GM21367 (cell line): Measurements from ENCODE around the gene FARS2.

Source experiments
- ATAC-seq: cut with Tn5 transposase; IDR thresholded peaks from one replicate; pipeline ENCODE4 v1.9.1; 2021; ENCODE audit not compliant: unreplicated experiment

FARS2 gene

DNA sequence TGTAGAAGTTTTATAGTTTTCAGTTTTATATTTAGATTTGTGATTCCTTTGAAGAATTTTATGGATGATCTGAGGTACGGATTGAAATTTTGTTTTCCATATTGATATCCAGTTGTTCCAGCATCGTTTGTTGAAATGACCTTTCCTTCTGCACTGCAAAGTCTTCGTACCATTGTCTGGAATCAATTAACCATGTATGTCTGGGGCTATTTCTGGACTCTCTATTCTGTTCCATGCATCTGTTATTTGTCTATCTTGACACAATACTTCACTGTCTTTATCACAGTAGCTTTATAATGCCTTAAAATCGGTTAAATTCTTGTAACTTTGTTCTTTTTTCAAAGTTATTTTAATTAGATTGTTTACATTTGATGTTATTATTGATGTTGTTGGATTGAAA is 154.9 kb downstream of the FARS2 start:
- no peak for ATAC-seq

DNA sequence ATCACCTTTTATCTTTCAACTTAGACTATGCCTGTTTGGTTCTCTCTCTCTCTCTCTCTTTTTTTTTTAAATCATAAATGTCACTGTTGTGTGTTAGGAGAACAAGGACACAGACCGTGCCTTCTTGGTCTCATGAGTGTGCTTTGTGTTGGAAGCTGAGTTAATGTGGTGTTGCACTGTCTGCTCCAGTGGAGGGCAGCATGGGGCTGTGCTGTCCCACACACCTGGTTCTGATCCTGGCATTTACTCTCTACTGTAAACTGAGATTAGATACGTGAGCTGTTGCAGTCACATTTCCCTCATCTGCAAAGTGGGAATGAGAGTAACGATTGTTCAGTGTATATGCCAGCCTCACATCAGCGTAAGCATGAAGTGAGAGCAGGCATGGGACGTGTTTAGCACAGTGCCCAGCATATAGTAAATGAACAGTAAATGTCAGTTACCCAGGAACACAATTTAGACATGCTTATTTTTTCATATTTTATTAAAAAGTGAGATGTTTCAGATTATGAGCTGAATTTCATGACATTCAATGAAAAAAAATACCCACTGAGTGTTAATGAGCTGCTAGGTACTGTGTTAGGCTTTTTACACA is 161.1 kb downstream of the FARS2 start:
- no peak for ATAC-seq

DNA sequence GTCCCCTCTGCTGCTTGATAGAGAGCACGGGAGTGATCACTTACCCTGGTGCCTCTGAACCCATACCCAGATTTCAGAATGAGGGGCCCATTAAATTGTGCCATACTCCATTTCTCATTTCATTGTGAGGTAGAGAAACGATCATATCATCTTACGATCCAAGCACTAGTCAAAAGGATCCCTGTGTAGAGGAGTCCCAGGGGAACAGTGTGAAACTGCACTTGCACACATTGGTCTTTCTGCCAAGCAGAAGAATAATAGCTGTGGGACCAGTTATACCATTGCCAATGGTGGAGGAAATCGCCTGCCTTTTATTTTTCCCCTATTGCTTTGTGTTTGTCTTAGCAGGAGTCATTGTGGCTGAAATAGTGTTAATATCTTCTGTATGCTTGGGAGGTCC is 161.9 kb downstream of the FARS2 start:
- ATAC-seq = no peak

DNA sequence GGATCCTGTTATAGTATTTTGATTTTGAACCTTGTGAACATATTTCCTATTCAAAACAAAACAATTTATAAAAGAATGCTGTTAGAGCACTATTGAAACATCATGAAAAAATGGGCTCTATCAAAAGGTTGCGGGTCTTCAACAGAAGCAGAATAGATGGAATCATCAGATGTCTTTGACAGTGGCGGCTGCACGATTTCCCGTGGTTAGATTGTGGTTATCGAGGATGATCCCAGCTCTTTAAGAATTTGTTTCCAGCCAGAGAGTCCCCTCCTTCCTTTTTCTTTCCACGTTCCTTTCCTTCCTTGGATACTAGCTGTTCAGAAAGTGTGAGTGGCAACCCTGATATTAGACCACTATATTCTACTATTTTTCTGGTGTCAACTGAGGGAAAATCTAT is 163.4 kb downstream of the FARS2 start:
- ATAC-seq = no peak

DNA sequence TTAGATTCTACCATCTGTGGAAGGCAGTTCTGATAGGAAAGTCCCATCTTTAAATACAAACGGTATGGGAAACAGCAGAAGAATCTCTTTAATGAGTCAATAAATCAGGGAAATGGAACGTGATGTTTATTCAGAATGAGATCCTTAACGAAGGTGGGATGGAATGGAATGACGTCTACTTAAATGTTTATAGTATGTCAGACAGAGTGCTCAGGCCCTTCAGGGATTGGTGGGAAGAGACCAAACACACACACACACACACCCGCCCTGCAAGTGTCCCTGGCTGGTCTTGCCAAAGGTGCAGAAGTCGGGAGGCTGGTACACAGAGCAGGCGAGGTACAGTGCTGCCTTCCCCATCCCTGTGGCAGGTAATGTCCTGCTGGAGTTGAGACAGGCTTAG is 164.0 kb downstream of the FARS2 start:
- no peak for ATAC-seq

DNA sequence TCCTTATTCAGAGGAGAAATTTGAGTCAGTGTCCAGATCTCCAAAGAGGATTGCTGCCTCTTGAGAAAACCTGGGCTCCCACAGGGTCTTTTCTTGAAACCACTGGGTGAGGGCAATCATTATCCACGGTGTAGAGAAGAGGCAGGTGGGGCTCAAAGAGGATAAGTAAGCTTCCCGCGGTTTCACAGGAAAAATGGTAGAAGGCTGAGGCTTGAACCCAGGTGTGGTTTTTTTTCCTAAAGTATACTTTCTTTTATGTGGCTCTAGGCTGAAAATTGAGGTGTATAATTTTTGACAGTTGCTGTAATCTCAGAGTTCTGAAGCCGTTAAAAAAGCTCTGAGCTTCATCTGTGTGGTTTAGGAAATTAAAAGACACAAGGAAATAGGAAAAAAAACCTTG is 164.5 kb downstream of the FARS2 start:
- ATAC-seq = no peak

DNA sequence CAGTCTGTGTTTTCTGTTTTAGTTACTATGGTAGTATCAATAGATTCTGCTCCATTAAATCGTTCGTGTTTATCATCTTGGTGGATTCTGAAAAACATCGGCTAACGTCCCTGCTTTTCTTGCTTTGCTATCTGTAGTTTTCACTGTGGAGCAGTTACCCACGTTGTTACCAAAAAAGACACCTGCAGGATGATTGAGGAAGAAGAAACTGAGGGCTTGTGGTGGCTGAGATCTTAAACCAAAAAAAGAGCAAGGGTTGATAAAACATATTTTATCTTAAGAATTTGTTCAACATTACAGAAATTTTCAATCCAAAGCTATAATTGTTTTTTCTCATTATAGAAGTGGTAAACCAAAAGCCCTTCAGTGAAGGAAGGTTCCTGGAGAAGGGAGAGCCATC is 166.3 kb downstream of the FARS2 start:
- no peak for ATAC-seq

DNA sequence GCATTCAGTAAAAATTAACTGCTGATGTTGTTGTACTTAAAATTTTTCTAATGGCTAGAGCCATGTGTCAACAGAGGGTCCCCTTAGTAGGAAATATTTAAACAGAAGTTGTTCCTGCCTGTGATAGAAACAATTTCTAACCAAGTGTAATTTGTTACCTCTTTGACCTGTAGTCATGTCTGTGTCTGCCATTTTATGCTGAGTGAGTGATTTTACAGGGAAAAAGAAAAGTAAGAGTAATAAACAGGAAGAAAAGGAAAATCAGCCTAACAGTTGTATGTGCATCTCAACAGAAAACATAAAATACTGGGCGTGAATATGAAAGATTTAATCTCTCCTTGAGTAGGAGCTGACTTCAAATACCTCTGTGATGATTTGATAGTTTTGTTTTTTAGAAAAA is 172.0 kb downstream of the FARS2 start:
- ATAC-seq = no peak

DNA sequence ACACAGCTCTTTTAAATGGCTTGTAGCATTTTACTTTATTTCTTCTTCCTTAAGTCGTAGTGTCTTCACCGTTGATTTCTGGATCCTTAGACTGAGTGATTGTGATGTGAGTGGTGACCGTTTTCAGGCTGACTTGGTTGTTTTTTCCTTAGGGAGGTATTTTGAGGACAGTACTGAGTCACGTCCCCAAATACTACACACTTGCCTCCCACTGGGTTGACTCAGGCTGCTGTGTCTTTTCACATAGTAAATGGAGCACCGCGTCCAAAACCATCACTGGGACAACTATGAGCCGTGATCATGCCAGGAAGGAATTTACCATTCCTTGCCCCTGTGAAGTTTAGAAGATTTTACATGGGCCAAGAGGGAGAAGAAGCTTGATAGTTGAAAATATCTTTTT is 174.1 kb downstream of the FARS2 start:
- no peak for ATAC-seq

DNA sequence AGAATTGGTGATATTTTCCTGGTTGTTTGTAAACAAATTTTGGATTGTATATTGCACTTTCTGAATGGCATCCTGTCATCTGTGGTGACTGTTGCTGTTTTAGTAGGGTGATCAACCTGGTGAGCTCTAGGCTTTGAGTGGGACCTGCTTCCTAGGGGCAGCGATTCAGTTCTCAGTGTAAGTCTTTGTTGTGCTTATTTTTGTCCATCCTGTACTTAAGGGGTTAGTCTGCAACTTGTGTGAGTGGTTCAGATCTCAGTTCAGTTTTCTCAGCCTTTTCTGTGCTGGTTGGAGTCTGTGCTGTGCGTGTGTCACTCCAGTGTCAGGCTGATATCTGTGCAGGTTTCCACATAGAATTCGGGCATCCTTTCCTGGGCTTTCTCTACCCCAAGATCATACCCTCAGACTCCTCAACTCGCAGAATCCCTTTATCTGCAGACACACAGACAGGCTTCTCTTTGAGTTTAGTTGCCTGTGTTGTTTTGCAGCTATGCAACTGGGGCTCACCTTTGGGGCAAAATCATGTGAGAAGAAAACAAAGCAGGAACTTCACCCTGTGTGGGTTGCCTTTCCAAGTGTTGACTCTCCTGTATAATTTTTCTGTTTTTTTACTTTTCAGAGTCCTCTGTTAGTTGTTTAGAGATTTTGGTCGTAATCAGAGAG is 177.7 kb downstream of the FARS2 start:
- ATAC-seq = no peak

DNA sequence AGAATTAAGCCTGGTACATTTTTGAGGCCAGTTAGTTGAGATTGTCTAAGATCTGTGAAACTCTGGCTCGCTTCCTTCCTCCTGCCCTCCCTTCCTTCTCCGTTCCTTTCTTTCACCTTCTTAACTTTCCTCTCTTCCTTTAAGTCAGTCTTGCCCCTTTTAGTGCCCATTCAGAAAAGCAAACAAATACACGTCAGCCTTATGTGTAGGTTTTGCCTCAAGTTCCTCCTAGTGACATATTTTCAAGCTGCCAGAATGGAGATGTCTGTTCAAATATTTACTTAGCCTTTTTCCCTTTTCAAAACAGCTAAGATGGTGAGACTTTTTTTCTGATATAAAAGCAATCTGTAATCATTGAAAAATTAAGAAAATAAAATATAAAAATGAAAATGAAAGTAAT is 178.4 kb downstream of the FARS2 start:
- no peak for ATAC-seq

DNA sequence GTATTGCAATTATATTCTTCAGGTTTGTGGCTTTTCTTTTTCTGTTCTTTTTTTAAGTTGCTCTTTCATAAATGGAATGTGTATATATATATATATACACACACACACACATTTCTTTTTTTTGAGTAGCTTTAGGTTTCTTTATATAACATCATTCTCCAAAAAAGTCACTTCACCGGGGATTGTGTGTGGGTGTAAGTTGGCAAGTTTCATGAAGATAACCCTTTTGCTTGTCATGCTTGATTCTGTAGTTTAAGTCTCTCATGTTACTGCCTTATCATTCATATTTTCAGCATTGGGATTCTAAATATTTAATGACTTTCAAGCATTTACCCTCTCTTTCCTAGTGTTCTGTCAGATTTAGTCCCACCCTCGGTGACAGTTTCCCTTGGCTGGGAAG is 181.0 kb downstream of the FARS2 start:
- ATAC-seq = no peak

DNA sequence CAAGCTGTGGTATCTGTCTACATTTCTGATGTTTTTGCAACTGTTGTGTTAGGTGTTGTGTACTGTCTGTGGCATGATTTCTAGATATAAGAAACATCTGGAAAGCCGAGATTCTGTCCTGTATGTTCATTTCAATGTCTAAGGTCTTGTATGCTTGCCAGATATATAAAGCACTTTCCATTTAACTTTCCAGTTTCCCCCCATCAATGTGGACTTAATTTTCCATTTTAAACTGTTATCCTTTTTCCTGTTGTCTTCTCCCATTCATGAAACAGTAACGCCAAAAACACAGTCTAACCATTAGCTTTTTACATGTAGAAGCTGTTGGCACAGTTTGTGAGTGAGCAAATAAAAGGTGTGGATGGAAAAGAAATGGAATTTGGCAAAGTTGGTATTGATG is 181.6 kb downstream of the FARS2 start:
- ATAC-seq = no peak

DNA sequence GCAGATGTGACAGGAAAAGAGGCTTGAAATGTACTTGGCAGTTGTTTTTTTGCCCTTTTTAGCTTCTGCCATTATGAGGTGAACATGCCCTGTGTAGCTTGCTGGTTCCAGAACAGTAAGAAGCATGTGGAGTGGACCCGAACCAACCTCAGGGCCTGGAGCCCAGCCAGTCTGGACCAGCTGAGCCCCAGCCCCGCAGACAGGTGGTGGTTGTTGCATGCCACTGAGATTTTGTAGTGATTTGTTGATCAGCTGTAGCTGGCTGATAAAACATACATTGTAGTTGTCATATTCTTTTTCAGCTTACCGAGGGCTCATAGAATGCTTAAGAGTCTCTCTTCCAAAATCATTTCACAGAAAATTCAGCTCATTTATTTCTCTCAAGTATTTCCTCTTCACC is 182.2 kb downstream of the FARS2 start:
- ATAC-seq = no peak

DNA sequence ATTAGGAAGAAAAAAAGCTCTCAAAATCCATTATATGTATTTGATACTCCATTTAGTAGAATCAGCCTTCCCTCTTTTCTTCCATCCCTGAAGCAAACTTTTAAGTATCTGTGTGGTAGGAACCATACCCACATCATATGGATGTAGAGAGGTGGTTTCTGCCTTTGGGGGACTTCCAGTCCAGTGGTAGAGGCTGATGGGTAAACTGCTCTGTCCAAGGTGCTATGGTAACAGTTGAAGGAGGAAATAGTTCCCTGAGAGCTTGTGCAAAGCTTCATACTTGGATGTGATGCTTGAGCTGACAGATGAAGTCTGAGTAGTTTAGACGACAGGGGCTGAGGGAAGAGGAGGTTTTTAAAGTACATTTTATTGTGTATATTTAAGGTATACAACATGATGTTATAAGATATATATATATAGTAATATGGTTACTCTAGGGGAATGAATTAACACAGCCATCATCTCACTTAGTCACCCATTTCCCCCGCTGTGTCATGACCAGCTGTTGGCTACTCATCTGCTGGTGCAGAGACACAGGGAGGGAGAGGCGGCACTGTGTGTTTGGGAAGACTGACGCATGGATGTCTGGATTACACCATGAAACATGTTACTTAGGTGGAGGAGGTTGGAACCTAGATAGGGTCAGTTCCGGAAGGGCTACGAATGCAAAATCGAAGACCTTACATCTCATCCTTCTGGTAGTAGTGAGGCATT is 185.2 kb downstream of the FARS2 start:
- ATAC-seq = no peak

DNA sequence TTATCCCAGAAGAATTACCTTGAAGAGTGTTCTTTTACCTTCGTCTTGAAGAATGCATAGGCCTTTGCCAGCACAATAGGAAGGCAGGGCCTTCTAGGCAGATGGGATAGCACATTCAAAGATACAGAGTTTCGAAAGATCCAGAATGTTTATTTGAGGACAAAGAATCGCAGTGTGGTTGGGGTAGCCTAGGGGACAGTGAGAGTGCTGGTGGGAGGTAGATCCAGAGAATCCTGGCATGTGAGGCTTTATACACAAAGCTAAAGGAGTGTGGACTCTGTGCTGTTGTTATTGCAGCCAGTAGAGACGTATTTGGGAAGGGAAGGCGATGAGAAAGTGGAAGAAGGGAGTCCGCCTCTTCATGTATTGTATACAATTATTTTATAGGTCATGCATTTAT is 186.6 kb downstream of the FARS2 start:
- ATAC-seq = no peak

DNA sequence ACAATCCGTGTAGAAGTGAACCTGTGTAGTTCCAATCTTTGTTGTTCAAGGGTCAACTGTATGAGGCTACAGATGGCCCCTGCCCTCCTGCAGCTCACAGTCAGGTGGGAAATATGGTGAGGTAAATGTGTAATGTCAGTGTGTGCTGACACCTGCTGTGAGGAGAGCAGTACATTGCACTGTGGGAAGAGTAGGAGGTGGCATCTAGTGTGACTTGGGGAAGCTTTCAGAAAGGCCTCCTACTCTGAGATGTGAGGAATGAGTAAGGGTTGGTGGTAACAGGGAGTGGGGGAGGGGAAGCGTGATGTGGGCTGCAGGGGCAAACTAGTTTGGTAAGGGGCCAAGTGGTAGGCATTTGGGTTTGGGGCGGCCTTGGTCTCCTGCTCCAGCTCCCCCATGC is 188.8 kb downstream of the FARS2 start:
- ATAC-seq = no peak

DNA sequence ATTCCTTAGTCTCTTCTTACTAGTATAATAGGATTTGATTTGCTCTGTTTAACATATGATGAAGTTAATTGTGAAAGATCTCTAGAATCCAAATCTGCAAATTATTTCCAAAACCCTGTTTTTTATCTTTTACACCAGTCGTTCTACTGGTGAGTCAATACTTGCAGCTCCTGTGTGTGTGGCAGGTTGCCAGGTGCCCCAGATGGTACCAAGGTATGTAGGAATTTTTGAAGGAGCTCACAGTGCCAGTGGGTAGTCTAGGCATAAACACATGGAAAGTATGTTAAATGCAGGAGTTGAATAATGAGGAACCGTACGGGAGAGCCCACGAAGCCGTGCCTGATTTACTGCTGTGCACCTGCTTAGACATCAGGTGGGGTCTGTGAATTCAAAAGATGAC is 192.2 kb downstream of the FARS2 start:
- no peak for ATAC-seq

DNA sequence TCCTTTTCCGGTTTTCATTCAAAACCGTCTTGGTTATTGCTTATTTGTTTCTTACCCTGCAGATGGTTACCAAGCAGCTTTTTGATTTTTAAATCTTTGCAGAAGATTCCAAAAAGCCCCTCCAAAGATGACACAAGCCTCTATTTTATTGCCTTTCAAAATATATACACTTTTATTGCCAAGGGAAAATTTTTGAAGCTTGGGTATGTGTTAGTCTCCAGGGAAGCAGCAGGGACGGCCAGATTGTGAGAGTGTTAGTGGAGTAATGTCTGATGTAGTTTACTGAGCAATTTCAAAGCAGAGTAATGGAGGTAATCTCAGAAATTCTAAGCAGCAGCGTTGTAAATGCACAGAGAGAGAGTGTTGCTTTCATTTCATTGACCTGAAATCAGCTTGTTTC is 193.8 kb downstream of the FARS2 start:
- ATAC-seq = no peak

DNA sequence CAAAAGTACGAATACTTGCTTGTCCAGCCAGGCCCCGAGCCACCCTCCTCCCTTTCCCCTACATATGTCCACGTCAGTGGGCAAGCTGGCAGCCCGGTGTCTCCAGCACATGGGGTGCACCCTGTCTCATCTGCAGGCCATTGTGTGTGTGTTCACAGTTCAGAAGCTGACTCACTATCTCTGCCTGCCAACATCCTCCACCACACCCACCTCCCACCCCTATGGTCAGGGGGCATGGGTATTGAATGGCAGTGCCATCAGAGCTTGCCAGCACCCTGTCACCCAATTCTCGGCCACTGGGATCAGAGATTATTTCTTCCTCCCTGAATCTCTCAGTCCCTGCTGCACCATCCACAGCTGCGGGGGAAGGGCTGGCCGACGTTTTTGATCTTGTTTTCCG is 195.7 kb downstream of the FARS2 start:
- ATAC-seq = no peak

DNA sequence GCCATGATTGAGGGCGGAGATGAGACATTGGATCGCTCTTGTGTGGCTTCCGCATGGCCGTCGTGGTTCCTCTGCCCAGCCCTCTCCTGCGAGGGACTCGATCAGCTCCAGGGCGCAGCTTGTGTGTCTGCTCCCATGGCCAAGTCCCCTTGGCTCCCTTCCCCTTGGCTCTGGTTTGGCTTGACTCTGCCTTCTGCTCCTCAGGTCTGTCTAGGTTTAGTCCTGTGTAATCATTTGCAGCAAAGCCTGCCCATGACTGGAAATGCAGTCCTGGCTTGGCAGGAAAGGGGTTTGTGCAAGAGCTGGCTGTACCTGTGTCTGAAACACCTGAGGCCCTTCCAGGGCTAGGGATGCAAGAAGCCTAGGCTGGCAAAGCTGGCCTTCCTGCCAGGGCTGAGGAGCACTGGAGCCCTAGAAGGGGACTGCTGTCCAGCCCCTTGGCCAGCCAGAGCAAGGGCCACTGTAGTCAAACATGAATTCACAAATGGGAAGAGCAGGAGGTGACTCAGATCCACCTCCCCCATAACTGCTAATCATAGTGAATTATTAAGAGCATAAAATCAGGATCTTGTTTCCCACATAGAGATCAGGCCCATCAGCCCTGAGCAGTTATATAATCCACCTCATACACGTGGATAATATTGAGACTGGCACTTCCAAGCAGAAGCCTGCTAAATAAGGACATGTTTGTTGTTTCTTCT is 196.8 kb downstream of the FARS2 start:
- ATAC-seq = no peak

DNA sequence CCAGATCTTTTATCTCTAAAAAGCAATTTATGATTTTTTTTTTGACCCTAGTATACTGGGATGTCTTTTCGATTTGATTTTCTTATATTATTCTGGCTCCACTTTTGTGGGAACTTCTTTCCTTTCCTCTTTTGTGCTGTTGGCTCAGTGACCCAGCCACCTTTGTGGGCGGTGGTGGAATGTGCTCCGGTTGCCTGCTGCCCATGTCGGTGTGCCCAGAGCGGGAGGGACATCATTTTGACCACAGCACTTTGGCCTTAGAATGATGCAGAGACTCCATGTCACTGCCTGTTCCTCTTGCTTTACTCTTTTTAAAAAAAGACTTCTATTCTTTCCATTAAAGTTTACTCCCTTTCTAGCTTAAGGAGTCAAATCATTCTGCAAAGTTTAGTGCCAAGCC is 198.0 kb downstream of the FARS2 start:
- ATAC-seq = no peak
